ENCODE data around the gene POTEM.
"Not testable (repeated sequence)": the region's sequence is repeated elsewhere in the genome, so short reads cannot be mapped to it uniquely, and the experiment has no call there.

POTEM gene

GRCh38 chr14:19011029-19011428, 43.8 kb downstream of the POTEM start:
- not testable (repeated sequence) for H3K27me3 Mint-ChIP-seq (ENCODE audit: low read depth); H3K36me3 Mint-ChIP-seq (ENCODE audit: low read depth); H3K4me3 Mint-ChIP-seq; H3K9me3 Mint-ChIP-seq; H3K27ac Mint-ChIP-seq; H3K4me1 Mint-ChIP-seq (ENCODE audit: low read depth)

- H3K36me3 Mint-ChIP-seq (ENCODE audit: low read depth); H3K4me3 Mint-ChIP-seq: not testable (repeated sequence)
These were observed 44.5 kb downstream of the POTEM start for GRCh38 chr14:19011703-19012102.

GRCh38 chr14:19015185-19015584, 48.0 kb downstream of the POTEM start:
- not testable (repeated sequence) for H3K4me3 Mint-ChIP-seq; H3K36me3 Mint-ChIP-seq (ENCODE audit: low read depth); H3K27ac Mint-ChIP-seq; H3K9me3 Mint-ChIP-seq; H3K4me1 Mint-ChIP-seq (ENCODE audit: low read depth); H3K27me3 Mint-ChIP-seq (ENCODE audit: low read depth)

More at GRCh38 chr14:19011703-19012102, 44.5 kb downstream of the POTEM start:
- H3K4me1 Mint-ChIP-seq (ENCODE audit: low read depth); H3K9me3 Mint-ChIP-seq; H3K27me3 Mint-ChIP-seq (ENCODE audit: low read depth); H3K27ac Mint-ChIP-seq: not testable (repeated sequence)

- not testable (repeated sequence) for H3K27ac Mint-ChIP-seq; H3K36me3 Mint-ChIP-seq (ENCODE audit: low read depth); H3K9me3 Mint-ChIP-seq; H3K27me3 Mint-ChIP-seq (ENCODE audit: low read depth); H3K4me1 Mint-ChIP-seq (ENCODE audit: low read depth); H3K4me3 Mint-ChIP-seq
These were observed 57.9 kb downstream of the POTEM start for GRCh38 chr14:19025080-19025589.

- H3K4me1 Mint-ChIP-seq (ENCODE audit: low read depth); H3K27me3 Mint-ChIP-seq (ENCODE audit: low read depth); H3K36me3 Mint-ChIP-seq (ENCODE audit: low read depth); H3K27ac Mint-ChIP-seq; H3K4me3 Mint-ChIP-seq; H3K9me3 Mint-ChIP-seq: not testable (repeated sequence)
These were observed 59.6 kb downstream of the POTEM start for GRCh38 chr14:19026649-19027351.

- H3K4me1 Mint-ChIP-seq (ENCODE audit: low read depth); H3K27me3 Mint-ChIP-seq (ENCODE audit: low read depth); H3K9me3 Mint-ChIP-seq; H3K36me3 Mint-ChIP-seq (ENCODE audit: low read depth); H3K4me3 Mint-ChIP-seq; H3K27ac Mint-ChIP-seq: not testable (repeated sequence)
These were observed 60.7 kb downstream of the POTEM start for GRCh38 chr14:19027895-19028294.

GRCh38 chr14:19036811-19037382, 69.7 kb downstream of the POTEM start:
- H3K27ac Mint-ChIP-seq; H3K4me3 Mint-ChIP-seq; H3K27me3 Mint-ChIP-seq (ENCODE audit: low read depth); H3K4me1 Mint-ChIP-seq (ENCODE audit: low read depth); H3K9me3 Mint-ChIP-seq; H3K36me3 Mint-ChIP-seq (ENCODE audit: low read depth): not testable (repeated sequence)

GRCh38 chr14:19038060-19038664, 70.9 kb downstream of the POTEM start:
- not testable (repeated sequence) for H3K36me3 Mint-ChIP-seq (ENCODE audit: low read depth); H3K4me1 Mint-ChIP-seq (ENCODE audit: low read depth); H3K4me3 Mint-ChIP-seq; H3K27me3 Mint-ChIP-seq (ENCODE audit: low read depth); H3K27ac Mint-ChIP-seq; H3K9me3 Mint-ChIP-seq

GRCh38 chr14:19038785-19039184, 71.6 kb downstream of the POTEM start:
- not testable (repeated sequence) for H3K36me3 Mint-ChIP-seq (ENCODE audit: low read depth); H3K27ac Mint-ChIP-seq; H3K4me3 Mint-ChIP-seq; H3K4me1 Mint-ChIP-seq (ENCODE audit: low read depth); H3K9me3 Mint-ChIP-seq; H3K27me3 Mint-ChIP-seq (ENCODE audit: low read depth)

GRCh38 chr14:19043384-19043783, 76.2 kb downstream of the POTEM start:
- not testable (repeated sequence) for H3K27me3 Mint-ChIP-seq (ENCODE audit: low read depth); H3K36me3 Mint-ChIP-seq (ENCODE audit: low read depth); H3K4me3 Mint-ChIP-seq; H3K9me3 Mint-ChIP-seq; H3K4me1 Mint-ChIP-seq (ENCODE audit: low read depth); H3K27ac Mint-ChIP-seq

All from T-helper 1 cell treated with Interleukin-12 subunit alpha and Interleukin-12 subunit beta and Interleukin-4 antibody, amounts not matched to agents 30 μg/mL and 1 μg/mL, for 36 hours (primary cell).